ENCODE data around the gene ATP5F1E.

ATP5F1E gene

GRCh38 chr20:59010321-59010994 lies 21.7 kb downstream of the ATP5F1E start:
- H3K4me3 ChIP-seq (ENCODE audit: low read depth, low read length): no peak overlapping the region
- TF ChIP-seq CTCF (IDR thresholded peaks at IDR 0.05; ENCODE audit: borderline replicate concordance, insufficient read depth, low read depth, low read length): no peak

DNA sequence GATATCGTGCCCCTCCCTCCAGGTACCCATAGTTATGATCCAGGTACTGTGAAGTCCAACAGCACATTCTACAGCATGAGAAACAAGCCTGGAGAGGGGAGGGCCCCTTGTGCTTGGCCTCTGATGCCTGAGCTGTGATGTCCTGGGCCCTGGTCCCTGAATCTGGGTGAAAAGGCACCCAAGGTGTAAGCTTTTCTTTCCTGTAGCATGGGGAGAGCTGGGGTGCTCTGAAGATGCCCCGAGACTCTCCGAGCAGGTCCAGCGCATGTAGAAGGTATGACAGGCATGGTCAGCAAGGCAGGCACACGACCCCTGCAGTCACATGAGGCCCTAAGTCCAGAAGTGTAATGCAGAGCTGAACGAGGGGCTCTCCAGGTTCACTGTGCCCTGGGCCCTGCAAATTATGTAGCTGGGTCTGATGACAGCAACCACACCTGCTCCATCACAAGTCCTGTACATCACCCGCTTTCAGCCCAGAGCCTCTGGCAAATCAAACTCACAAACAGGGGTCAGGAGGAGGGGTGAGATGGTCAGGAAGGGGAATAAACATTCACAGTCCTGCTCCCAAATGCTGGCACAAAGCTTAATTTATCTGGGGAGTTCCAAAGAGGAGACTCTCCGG lies 23.3 kb downstream of the ATP5F1E start:
- no peak overlapping the region for H3K4me3 ChIP-seq (ENCODE audit: low read depth, low read length)
- TF ChIP-seq CTCF (IDR thresholded peaks at IDR 0.05; ENCODE audit: borderline replicate concordance, insufficient read depth, low read depth, low read length): no peak

GRCh38 chr20:59007665-59008511 lies 24.2 kb downstream of the ATP5F1E start:
- peak overlapping the region; percentile 66 for H3K4me3 ChIP-seq (ENCODE audit: low read depth, low read length)
- no peak for TF ChIP-seq CTCF (IDR thresholded peaks at IDR 0.05; ENCODE audit: borderline replicate concordance, insufficient read depth, low read depth, low read length)

DNA sequence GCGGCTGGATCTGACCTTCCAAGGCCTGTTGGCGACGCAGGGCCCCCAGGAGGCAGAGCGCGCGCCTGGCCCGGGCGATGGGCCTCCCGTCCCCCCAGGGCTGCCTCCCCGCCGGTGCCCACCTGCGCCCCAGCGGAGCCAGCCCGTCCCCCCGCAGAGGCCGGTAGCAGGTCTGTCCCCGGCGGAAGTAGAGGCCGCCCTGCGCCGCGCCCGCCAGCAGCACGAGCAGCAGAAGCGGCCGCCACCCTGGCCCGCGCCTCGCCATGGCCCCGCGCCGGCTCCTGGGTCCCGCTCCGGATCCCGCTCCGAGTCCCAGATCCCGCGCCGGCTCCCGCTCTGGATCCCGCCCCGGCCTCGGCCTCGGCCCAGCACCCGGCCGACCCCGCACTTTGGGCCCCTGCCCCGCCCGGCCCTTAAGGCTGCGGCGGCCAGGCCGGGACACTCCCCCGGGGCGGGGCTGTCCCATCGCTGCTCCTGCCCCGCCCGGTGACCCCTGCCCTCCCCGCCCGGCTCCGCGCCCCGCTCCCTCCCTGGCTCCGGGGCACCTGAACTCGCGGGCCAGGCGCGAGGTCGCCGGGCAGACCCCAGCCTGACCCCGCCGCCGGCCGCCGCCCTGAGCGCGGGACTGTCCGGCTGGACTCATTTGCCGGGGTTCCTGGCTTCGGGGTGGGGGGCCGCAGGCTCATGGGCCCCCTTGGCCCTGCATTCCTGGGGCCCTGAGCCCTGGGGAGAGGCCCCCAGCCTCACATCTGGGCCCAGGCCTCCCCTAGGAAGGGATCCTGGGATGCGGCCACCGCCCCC lies 25.1 kb downstream of the ATP5F1E start, which contains the start of gene CTSZ:
CTSZ (minus strand) TSS at position 391 of the 801 bp plus-strand sequence; CDS start at position 265, 126 bp downstream.
- H3K4me3 ChIP-seq (ENCODE audit: low read depth, low read length): peak within 1 kb of the TSS; percentile 66
- no peak for TF ChIP-seq CTCF (IDR thresholded peaks at IDR 0.05; ENCODE audit: borderline replicate concordance, insufficient read depth, low read depth, low read length)

GRCh38 chr20:59006167-59006863 lies 25.8 kb downstream of the ATP5F1E start:
- peak overlapping the region; percentile 66 for H3K4me3 ChIP-seq (ENCODE audit: low read depth, low read length)

More at GRCh38 chr20:59006167-59006863, 25.8 kb downstream of the ATP5F1E start:
- TF ChIP-seq CTCF (IDR thresholded peaks at IDR 0.05; ENCODE audit: borderline replicate concordance, insufficient read depth, low read depth, low read length): no peak

Measured in GM12875 (cell line).